Hepatocyte (in vitro differentiated cells): ENCODE measurements around the gene MAST3. TPM values are rescaled to one million over a fixed set of nuclear protein-coding genes. Genes with fewer than 3 reads are reported as not detected.

Source experiments
- DNase-seq: peaks from one replicate; pipeline ENCODE4 v3.0.0-alpha.2; 2016; ENCODE audit warnings: low spot score
- H2AFZ ChIP-seq: fragments of 200-600 bp; sonication (generic); 2 replicates; pipeline ENCODE4 v1.6.0; 2016; ENCODE audit warnings: antibody characterized with exemption, mild to moderate bottlenecking
- H3K27ac ChIP-seq: fragments of 200-600 bp; sonication (generic); 2 replicates; pipeline ENCODE4 v1.5.1; 2016; ENCODE audit warnings: mild to moderate bottlenecking
- H3K27me3 ChIP-seq: fragments of 200-600 bp; sonication (generic); 2 replicates; pipeline ENCODE4 v1.6.1; 2016
- H3K36me3 ChIP-seq: fragments of 200-600 bp; sonication (generic); replicated peaks from 2 replicates; pipeline ENCODE4 v1.5.1; 2016; ENCODE audit warnings: low read depth; ENCODE audit not compliant: insufficient read depth
- H3K4me1 ChIP-seq: fragments of 200-600 bp; sonication (generic); 2 replicates; pipeline ENCODE4 v1.5.1; 2016; ENCODE audit warnings: mild to moderate bottlenecking, moderate library complexity; ENCODE audit not compliant: insufficient read depth
- H3K4me2 ChIP-seq: fragments of 200-600 bp; sonication (generic); 2 replicates; pipeline ENCODE4 v1.6.0; 2016
- H3K4me3 ChIP-seq: fragments of 200-600 bp; sonication (generic); 2 replicates; pipeline ENCODE4 v1.5.1; 2016; ENCODE audit warnings: mild to moderate bottlenecking
- H3K79me2 ChIP-seq: fragments of 200-600 bp; sonication (generic); 2 replicates; pipeline ENCODE4 v1.6.0; 2017; ENCODE audit warnings: mild to moderate bottlenecking
- H3K9me2 ChIP-seq: fragments of 200-600 bp; sonication (generic); replicated peaks from 2 replicates; pipeline ENCODE4 v1.6.0; 2017; ENCODE audit warnings: mild to moderate bottlenecking; ENCODE audit not compliant: insufficient read depth
- H3K9me3 ChIP-seq: fragments of 200-600 bp; sonication (generic); 2 replicates; pipeline ENCODE4 v1.5.1; 2016; ENCODE audit warnings: low read depth, mild to moderate bottlenecking
- H4K20me1 ChIP-seq: fragments of 200-600 bp; sonication (generic); 2 replicates; pipeline ENCODE4 v1.6.0; 2016; ENCODE audit warnings: mild to moderate bottlenecking; ENCODE audit not compliant: insufficient read depth, poor library complexity, severe bottlenecking
- EZH2 ChIP-seq: fragments of 200-600 bp; sonication (generic); IDR thresholded peaks from 2 replicates; pipeline ENCODE4 v1.6.1; 2016; ENCODE audit warnings: antibody characterized with exemption, mild to moderate bottlenecking, borderline replicate concordance
- EZH2phosphoT487 ChIP-seq: fragments of 200-600 bp; sonication (generic); IDR thresholded peaks from one replicate; pipeline ENCODE4 v1.6.1; 2018; ENCODE audit warnings: antibody characterized with exemption, mild to moderate bottlenecking, low read depth, moderate library complexity; ENCODE audit not compliant: unreplicated experiment, severe bottlenecking
- WGBS: methylation state at CpG from one replicate; pipeline ENCODE4 v1.1.6; 2016; ENCODE audit warnings: low lambda C conversion rate; ENCODE audit errors: missing lambda C conversion rate; 5-methylcytosine and 5-hydroxymethylcytosine counted together
- polyA plus RNA-seq: library from polyadenylated mRNA; unstranded; fragments of >200 nt; fragmentation: Nextera tagmentation; extraction: Ambion mirVana; gene quantifications from 2 replicates; pipeline ENCODE4 v1.2.1, GENCODE V29; 2016
- total RNA-seq: library from RNA; depleted of rRNA; stranded (reverse); fragments of >200 nt; gene quantifications from 2 replicates; pipeline ENCODE4 v1.2.3, GENCODE V29; 2014
- TF ChIP-seq, protein P1 (sequence below): fragments of 200-600 bp; sonication (generic); IDR thresholded peaks from 2 replicates; pipeline ENCODE4 v1.5.1; 2016; ENCODE audit warnings: antibody characterized with exemption, mild to moderate bottlenecking; ENCODE audit not compliant: poor library complexity

MAST3 gene
- total and polyA plus RNA-seq, 2 experiments from 2014 or later, result 9.7 to 10.3 TPM

DNA sequence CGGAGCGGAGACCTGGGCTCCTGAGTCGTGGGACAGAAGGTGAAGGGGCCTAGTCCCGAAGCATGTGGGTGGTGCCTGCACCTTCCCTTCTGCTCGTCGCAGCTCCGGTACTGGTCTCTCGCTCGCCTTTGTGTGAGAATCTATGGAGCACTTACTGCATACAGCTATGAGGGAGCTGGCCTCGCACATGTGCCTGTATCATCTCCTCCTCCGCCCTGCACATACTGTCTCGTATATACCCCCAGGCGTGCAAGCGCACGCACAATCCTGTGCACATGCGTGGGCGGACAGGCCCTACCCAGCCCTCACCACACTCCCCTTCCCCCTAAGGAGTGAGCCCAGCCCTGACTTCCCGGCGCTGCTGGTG is 64.0 kb downstream of the MAST3 start:
- no peaks in the 10 kb centered on the region for H3K36me3 ChIP-seq
- peaks cover 8% of the 10 kb centered on the region for H4K20me1 ChIP-seq
- no peak overlapping the region for H3K4me3 ChIP-seq
- no peaks in the 10 kb centered on the region for H3K9me2 ChIP-seq
- peak overlapping the region; percentile 61 for H3K4me2 ChIP-seq
- no peak for DNase-seq
- TF ChIP-seq EZH2phosphoT487 (no peak), EZH2 (no peak)
- TF ChIP-seq, protein P1, sequence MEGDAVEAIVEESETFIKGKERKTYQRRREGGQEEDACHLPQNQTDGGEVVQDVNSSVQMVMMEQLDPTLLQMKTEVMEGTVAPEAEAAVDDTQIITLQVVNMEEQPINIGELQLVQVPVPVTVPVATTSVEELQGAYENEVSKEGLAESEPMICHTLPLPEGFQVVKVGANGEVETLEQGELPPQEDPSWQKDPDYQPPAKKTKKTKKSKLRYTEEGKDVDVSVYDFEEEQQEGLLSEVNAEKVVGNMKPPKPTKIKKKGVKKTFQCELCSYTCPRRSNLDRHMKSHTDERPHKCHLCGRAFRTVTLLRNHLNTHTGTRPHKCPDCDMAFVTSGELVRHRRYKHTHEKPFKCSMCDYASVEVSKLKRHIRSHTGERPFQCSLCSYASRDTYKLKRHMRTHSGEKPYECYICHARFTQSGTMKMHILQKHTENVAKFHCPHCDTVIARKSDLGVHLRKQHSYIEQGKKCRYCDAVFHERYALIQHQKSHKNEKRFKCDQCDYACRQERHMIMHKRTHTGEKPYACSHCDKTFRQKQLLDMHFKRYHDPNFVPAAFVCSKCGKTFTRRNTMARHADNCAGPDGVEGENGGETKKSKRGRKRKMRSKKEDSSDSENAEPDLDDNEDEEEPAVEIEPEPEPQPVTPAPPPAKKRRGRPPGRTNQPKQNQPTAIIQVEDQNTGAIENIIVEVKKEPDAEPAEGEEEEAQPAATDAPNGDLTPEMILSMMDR, result no peak
- peaks cover 16% of the 10 kb centered on the region for H3K79me2 ChIP-seq
- 94% methylated on average over 16 of the region's 19 CpGs for WGBS
- peaks cover 14% of the 10 kb centered on the region for H3K4me1 ChIP-seq
- H3K27me3 ChIP-seq, result no peaks in the 10 kb centered on the region
- no peak overlapping the region for H2AFZ ChIP-seq
- no peak overlapping the region for H3K27ac ChIP-seq
- H3K9me3 ChIP-seq, result no peaks in the 10 kb centered on the region

DNA sequence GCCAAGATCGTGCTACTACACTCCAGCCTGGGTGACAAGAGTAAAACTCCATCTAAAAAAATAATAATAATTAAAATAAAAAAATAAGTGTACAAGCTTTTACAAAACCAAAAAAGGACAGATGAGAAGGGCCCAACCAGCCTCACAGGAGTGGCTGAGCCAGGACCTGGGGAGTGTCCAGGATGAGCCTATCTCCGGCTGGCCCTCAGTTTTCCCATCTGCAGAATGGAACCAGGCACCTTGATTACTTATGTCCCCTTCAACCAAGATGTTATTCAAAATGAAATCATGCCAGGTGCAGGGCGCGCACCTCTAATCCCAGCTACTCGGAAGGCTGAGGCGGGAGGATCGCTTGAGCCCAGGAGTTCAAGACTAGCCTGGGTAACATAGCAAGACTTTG is 66.5 kb downstream of the MAST3 start:
- no peak overlapping the region for H2AFZ ChIP-seq
- no peaks in the 10 kb centered on the region for H3K9me3 ChIP-seq
- H3K36me3 ChIP-seq, result no peaks in the 10 kb centered on the region
- H3K79me2 ChIP-seq, result peaks cover 5% of the 10 kb centered on the region
- H4K20me1 ChIP-seq, result peaks cover 8% of the 10 kb centered on the region
- H3K27ac ChIP-seq, result no peak overlapping the region
- no peaks in the 10 kb centered on the region for H3K9me2 ChIP-seq
- TF ChIP-seq EZH2phosphoT487 (no peak), EZH2 (no peak)
- TF ChIP-seq, protein P1, result no peak
- H3K27me3 ChIP-seq, result no peaks in the 10 kb centered on the region
- no peak overlapping the region for H3K4me2 ChIP-seq
- H3K4me3 ChIP-seq, result no peak overlapping the region
- no peak for DNase-seq
- whole genome bisulfite sequencing, result 98% methylated on average over 7 of the region's 7 CpGs
- H3K4me1 ChIP-seq, result peaks cover 3% of the 10 kb centered on the region

GRCh38 chr19:18165794-18166544 is 68.4 kb downstream of the MAST3 start:
- peaks cover 3% of the 10 kb centered on the region for H4K20me1 ChIP-seq
- H3K4me3 ChIP-seq, result no peak overlapping the region
- no peaks in the 10 kb centered on the region for H3K36me3 ChIP-seq
- no peak overlapping the region for H3K27ac ChIP-seq
- DNase-seq, result no peak
- WGBS, result 96% methylated on average over 15 of the region's 15 CpGs
- H3K79me2 ChIP-seq, result peaks cover 2% of the 10 kb centered on the region
- peaks cover 1% of the 10 kb centered on the region for H3K4me1 ChIP-seq
- no peak overlapping the region for H3K4me2 ChIP-seq
- H3K27me3 ChIP-seq, result no peaks in the 10 kb centered on the region
- H3K9me3 ChIP-seq, result no peaks in the 10 kb centered on the region
- no peak for TF ChIP-seq EZH2phosphoT487
- no peak for TF ChIP-seq EZH2
- TF ChIP-seq, protein P1, result no peak
- no peaks in the 10 kb centered on the region for H3K9me2 ChIP-seq
- no peak overlapping the region for H2AFZ ChIP-seq
